Stimulated activated effector memory CD8-positive, alpha-beta T cell treated with anti-CD3 and anti-CD28 coated beads, Interleukin-12 subunit alpha, Interleukin-12 subunit beta, amount 100 ng/mL, for 72 hours (primary cell): ENCODE data around the gene DIS3L.
"Not testable (repeated sequence)": the region's sequence is repeated elsewhere in the genome, so short reads cannot be mapped to it uniquely, and the experiment has no call there.

Experiments used
- ATAC-seq: fragments of 150-1000 bp; cut with Tn5 transposase; 2 replicates; pipeline ENCODE4 v1.10.0; 2021
- DNase-seq, 2 donors: peaks; one replicate each; pipeline ENCODE4 v3.0.0; 2021 to 2022; ENCODE audit warnings: low spot score in 2 of 2
- H3K27ac Mint-ChIP-seq: one replicate; pipeline ENCODE4 v1.8.0; 2022; ENCODE audit warnings: mild to moderate bottlenecking, mixed read lengths
- H3K36me3 Mint-ChIP-seq: one replicate; pipeline ENCODE4 v1.8.0; 2022; ENCODE audit warnings: mild to moderate bottlenecking, mixed read lengths
- H3K4me1 Mint-ChIP-seq: one replicate; pipeline ENCODE4 v1.8.0; 2022; ENCODE audit warnings: mixed read lengths
- H3K4me3 Mint-ChIP-seq: one replicate; pipeline ENCODE4 v1.8.0; 2022; ENCODE audit warnings: mild to moderate bottlenecking, mixed read lengths
- H3K9me3 Mint-ChIP-seq: one replicate; pipeline ENCODE4 v1.8.0; 2022; ENCODE audit warnings: mixed read lengths

Gene DIS3L

GRCh38 chr15:66326051-66326450, 32.7 kb downstream of the DIS3L start:
- Mint-ChIP-seq H3K4me1 (no peaks in the 10 kb centered on the region), H3K9me3 (no peaks in the 10 kb centered on the region), H3K27ac (no peak overlapping the region), H3K4me3 (no peak overlapping the region), H3K36me3 (peaks cover 99% of the 10 kb centered on the region)
- ATAC-seq (no peak), DNase-seq (no peak)

DNA sequence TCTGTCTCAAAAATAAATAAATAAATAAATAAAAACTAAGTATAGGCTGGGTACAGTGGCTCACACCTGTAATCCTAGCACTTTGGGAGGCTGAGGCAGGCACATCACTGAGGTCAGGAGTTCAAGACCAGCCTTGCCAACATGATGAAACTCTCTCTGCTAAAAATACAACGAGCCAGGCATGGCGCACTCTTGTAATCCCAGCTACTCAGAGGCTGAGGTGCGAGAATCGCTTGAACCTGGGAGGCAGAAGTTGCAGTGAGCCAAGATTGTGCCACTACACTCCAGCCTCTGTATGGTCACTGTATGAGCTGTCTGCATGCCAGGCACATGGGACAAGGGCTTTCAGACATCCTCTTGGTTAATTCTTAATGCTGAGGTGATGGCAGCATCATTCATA, 34.4 kb downstream of the DIS3L start:
- H3K4me3 Mint-ChIP-seq: no peak overlapping the region
- DNase-seq (no peak), ATAC-seq (no peak)
- H3K36me3 Mint-ChIP-seq: peaks cover 100% of the 10 kb centered on the region
- H3K27ac Mint-ChIP-seq: no peak overlapping the region
- no peaks in the 10 kb centered on the region for H3K4me1 Mint-ChIP-seq
- H3K9me3 Mint-ChIP-seq: no peaks in the 10 kb centered on the region

GRCh38 chr15:66328771-66329170, 35.4 kb downstream of the DIS3L start:
- no peak overlapping the region for H3K27ac Mint-ChIP-seq
- peaks cover 100% of the 10 kb centered on the region for H3K36me3 Mint-ChIP-seq
- no peak for DNase-seq
- no peaks in the 10 kb centered on the region for H3K9me3 Mint-ChIP-seq
- ATAC-seq: no peak
- H3K4me1 Mint-ChIP-seq: no peaks in the 10 kb centered on the region
- H3K4me3 Mint-ChIP-seq: no peak overlapping the region

- H3K9me3 Mint-ChIP-seq, ATAC-seq, H3K4me3 Mint-ChIP-seq, DNase-seq, H3K4me1 Mint-ChIP-seq, H3K27ac Mint-ChIP-seq: not testable (repeated sequence)
- peaks cover 98% of the 10 kb centered on the region for H3K36me3 Mint-ChIP-seq
These were observed 55.2 kb downstream of the DIS3L start for GRCh38 chr15:66348530-66348929.

- Mint-ChIP-seq H3K4me1 (peaks cover 26% of the 10 kb centered on the region), H3K9me3 (no peaks in the 10 kb centered on the region), H3K36me3 (peaks cover 45% of the 10 kb centered on the region), H3K4me3 (peak overlapping the region; percentile 100), H3K27ac (peak overlapping the region; percentile 100)
- no peak for DNase-seq
- ATAC-seq: no peak
These were observed 62.6 kb downstream of the DIS3L start for GRCh38 chr15:66356077-66356358.

DNA sequence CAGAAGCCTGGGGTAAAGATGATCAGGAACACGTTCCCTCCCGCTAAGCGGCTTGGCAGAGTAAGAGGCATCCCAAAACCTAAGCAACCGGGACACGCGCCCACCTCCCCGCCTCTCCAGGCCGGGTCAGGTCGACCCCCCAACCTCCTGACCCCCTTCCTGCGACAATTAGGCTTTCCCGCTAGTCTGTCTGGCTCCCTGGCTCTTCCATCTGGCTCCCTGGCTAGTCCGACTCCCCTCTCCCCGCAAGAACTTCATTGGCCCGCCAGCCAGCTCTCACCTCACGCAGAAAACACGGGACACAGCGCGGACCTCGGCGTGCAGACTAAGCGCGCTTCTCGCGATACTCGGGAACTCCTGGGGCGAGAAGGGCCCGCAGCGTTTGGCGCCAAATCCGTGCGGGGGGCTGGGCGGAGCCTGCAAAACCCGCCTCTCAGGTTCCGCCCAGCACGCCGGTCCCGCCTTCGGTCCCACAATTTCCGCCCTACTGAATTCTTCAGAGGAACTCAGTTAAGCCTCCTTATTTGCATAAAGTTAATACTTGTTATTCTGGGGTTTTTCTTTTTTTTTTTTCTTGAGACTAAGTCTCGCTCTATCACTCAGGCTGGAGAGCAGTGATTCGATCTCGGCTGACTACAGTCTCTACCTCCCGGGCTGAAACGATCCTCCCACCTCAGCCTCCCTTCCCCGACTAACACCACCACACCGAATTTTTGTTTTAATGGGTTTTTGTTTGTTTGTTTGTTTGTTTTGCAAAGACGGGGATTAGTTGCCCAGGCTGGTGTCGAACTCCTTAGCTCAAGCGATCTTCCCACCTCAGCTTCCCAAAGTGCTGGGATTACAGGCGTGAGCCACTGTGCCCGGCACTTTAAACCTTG, 63.2 kb downstream of the DIS3L start, which contains the start of gene TIPIN:
TIPIN (minus strand) TSS at position 327 of the 878 bp plus-strand sequence. CDS start 3,738 bp downstream, outside the sequence.
- peak within 1 kb of the TSS; percentile 100 for H3K4me3 Mint-ChIP-seq
- peaks cover 26% of the 10 kb centered on the region for H3K4me1 Mint-ChIP-seq
- no peaks in the 10 kb centered on the region for H3K9me3 Mint-ChIP-seq
- peaks cover 40% of the 10 kb centered on the region for H3K36me3 Mint-ChIP-seq
- H3K27ac Mint-ChIP-seq: peak within 1 kb of the TSS; percentile 100
- DNase-seq: peak; percentile 96 to 97
- ATAC-seq: peak; percentile 98

- no peak overlapping the region for H3K4me3 Mint-ChIP-seq
- peaks cover 9% of the 10 kb centered on the region for H3K36me3 Mint-ChIP-seq
- H3K27ac Mint-ChIP-seq: peak overlapping the region; percentile 54
- peaks cover 18% of the 10 kb centered on the region for H3K4me1 Mint-ChIP-seq
- ATAC-seq (no peak), DNase-seq (no peak)
- no peaks in the 10 kb centered on the region for H3K9me3 Mint-ChIP-seq
These were observed 66.4 kb downstream of the DIS3L start for GRCh38 chr15:66359740-66360139.

- not testable (repeated sequence) for H3K9me3 Mint-ChIP-seq, H3K36me3 Mint-ChIP-seq, H3K27ac Mint-ChIP-seq, H3K4me1 Mint-ChIP-seq, H3K4me3 Mint-ChIP-seq, DNase-seq, ATAC-seq
These were observed 68.5 kb downstream of the DIS3L start for GRCh38 chr15:66361745-66362460.

- ATAC-seq: no peak
- DNase-seq: no peak
- H3K4me3 Mint-ChIP-seq: no peak overlapping the region
- H3K36me3 Mint-ChIP-seq: no peaks in the 10 kb centered on the region
- H3K9me3 Mint-ChIP-seq: no peaks in the 10 kb centered on the region
- no peak overlapping the region for H3K27ac Mint-ChIP-seq
- no peaks in the 10 kb centered on the region for H3K4me1 Mint-ChIP-seq
These were observed 69.4 kb downstream of the DIS3L start for GRCh38 chr15:66362776-66363175.

DNA sequence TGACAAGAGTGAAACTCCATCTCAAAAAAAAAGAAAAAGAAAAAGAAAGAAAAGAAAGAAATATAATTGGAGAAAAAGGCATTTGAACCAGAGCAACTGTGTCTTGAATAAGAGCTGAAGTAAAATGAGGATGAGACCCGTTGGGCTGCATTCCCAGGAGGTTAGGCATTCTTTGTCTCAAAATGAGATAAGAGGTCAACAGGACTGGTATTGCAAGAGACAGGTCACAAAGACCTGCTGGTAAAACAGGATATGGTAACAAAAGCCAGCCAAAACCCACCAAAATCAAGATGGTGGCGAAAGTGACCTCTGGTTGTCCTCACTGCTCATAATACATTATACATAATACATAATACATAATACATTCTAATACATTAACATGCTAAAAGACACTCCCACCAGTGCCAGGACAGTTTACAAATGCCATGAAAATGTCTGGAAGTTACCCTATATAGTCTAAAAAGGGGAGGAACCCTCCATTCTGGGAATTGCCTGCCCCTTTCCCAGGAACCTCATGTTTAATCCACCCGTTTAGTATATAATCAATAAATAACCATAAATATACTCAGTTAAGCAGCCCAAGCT, 71.7 kb downstream of the DIS3L start:
- H3K4me1 Mint-ChIP-seq: peaks cover 8% of the 10 kb centered on the region
- H3K36me3 Mint-ChIP-seq: no peaks in the 10 kb centered on the region
- DNase-seq (no peak), ATAC-seq (no peak)
- no peak overlapping the region for H3K4me3 Mint-ChIP-seq
- no peaks in the 10 kb centered on the region for H3K9me3 Mint-ChIP-seq
- H3K27ac Mint-ChIP-seq: no peak overlapping the region

DNA sequence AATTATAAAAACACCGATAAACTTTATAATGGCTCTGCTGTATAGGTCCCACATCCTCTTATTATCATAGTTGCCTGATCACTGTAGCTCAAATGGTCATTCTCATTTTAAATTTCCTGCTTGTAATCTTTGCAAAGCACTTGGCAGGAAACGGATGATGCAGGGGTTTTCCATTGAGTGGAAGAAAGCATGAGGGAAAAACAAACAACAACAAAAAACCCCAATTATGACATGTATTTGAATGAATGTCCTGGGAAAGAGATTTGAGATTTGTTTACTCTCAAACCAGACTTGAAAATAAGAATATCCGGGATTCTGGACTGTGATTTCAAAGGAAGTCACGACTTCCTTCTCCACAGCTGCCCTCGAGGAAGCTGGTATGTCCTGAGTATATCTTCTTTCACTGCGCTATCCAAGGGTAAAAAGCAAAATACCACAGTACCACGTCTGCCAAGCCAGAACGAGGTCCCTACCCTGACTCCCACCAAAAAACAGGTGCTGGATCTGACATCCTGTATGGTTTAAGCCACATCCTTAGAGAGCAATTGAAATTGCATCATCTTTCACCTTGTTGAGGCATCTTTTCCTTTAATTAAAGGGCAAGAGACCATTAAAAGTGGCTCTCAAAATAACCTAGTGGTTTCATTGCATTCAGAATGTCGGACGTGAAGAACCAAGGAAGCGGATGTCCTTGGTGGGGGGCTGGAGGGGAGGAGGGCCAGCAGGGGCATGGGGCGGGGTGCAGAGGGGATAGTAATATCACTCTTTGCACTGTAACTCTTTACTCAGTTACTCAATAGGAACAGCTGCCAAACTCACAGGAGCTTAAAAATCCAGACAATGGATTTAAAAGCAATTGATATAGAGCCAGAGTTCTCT, 76.6 kb downstream of the DIS3L start:
- peaks cover 13% of the 10 kb centered on the region for H3K4me1 Mint-ChIP-seq
- ATAC-seq (peak; percentile 88), DNase-seq (peak in 1 of 2 donors; percentile 60)
- no peaks in the 10 kb centered on the region for H3K36me3 Mint-ChIP-seq
- peak overlapping the region; percentile 96 for H3K27ac Mint-ChIP-seq
- H3K9me3 Mint-ChIP-seq: peaks cover 3% of the 10 kb centered on the region
- peak overlapping the region; percentile 60 for H3K4me3 Mint-ChIP-seq

DNA sequence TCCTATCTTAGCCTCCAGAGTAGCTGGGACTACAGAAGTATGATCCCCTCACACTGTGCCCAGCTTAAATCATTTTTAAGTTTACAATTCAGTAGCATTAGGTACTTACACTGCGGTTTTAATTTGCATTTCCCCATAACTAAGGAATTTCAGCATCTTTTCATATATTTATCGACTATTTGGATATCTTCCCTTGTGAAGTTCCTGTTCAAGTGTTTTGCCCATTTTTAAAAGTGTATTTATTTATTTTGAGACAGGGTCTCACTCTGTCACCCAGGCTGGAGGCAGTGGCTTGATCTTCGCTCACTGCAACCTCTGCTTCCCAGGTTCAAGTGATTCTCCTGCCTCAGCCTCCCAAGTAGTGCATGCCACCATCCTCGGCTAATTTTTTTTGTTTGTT, 80.8 kb downstream of the DIS3L start:
- DNase-seq (no peak), ATAC-seq (no peak)
- Mint-ChIP-seq H3K27ac (no peak overlapping the region), H3K9me3 (peaks cover 3% of the 10 kb centered on the region), H3K36me3 (no peaks in the 10 kb centered on the region), H3K4me3 (no peak overlapping the region), H3K4me1 (peaks cover 13% of the 10 kb centered on the region)

- Mint-ChIP-seq H3K4me1 (no peaks in the 10 kb centered on the region), H3K27ac (no peak overlapping the region), H3K9me3 (peaks cover 3% of the 10 kb centered on the region), H3K4me3 (no peak overlapping the region), H3K36me3 (no peaks in the 10 kb centered on the region)
- ATAC-seq (no peak), DNase-seq (no peak)
These were observed 85.6 kb downstream of the DIS3L start for GRCh38 chr15:66378814-66379430.

DNA sequence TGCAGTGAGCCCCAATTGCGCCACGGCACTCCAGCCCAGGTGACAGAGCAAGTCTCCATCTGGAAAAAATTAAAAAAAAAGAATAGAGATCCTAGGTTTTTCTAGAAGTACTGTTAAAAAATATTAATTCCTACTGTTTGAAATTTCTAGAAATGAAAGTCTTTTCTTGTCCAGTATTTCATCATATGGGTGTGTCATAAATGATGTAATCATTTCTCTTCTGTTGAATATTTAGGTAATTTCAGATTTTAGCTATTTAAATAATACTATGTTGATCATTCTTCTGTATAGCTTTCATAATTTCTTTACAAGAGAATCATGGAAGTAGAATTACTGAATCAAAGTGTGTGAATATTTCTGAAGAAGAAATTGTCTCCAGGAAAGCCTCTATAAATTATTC, 88.0 kb downstream of the DIS3L start:
- H3K4me1 Mint-ChIP-seq: peaks cover 14% of the 10 kb centered on the region
- DNase-seq, H3K4me3 Mint-ChIP-seq, H3K36me3 Mint-ChIP-seq, H3K27ac Mint-ChIP-seq, H3K9me3 Mint-ChIP-seq, ATAC-seq: not testable (repeated sequence)
